Small intestine (tissue), 7 donors: ENCODE results near the gene PKD2. TPM values are rescaled to one million over a fixed set of nuclear protein-coding genes. Genes with fewer than 3 reads are reported as not detected.
"Not testable (repeated sequence)": the region's sequence is repeated elsewhere in the genome, so short reads cannot be mapped to it uniquely, and the experiment has no call there.

ENCODE experiments used
- DNase-seq, 2 donors: peaks; one replicate each; pipeline versions ENCODE4 v3.0.0 to v3.0.0-alpha.2; 2013
- FAIRE-seq: peaks from 2 replicates; lab custom pipeline; 2012; peaks lifted over from hg19 to GRCh38; lab: Jason Lieb, UNC
- H3K27ac ChIP-seq, 3 donors: one replicate each; pipeline ENCODE4 v1.5.1; 2013; ENCODE audit warnings: low read length in 2 of 3, mild to moderate bottlenecking in 2 of 3, control low read depth in 1 of 3, inconsistent platforms in 1 of 3, low read depth in 1 of 3, moderate library complexity in 1 of 3
- H3K27me3 ChIP-seq, 3 donors: one replicate each; pipeline ENCODE4 v1.6.1; 2013; ENCODE audit warnings: low read length in 3 of 3, inconsistent platforms in 1 of 3; ENCODE audit not compliant: control insufficient read depth in 3 of 3, insufficient read depth in 3 of 3
- H3K36me3 ChIP-seq, 3 donors: one replicate each; pipeline ENCODE4 v1.6.1; 2013; ENCODE audit warnings: low read length in 3 of 3, inconsistent platforms in 1 of 3, low read depth in 1 of 3, mild to moderate bottlenecking in 1 of 3, moderate library complexity in 1 of 3; ENCODE audit not compliant: control insufficient read depth in 3 of 3, insufficient read depth in 2 of 3
- H3K4me1 ChIP-seq, 3 donors: one replicate each; pipeline ENCODE4 v1.6.1; 2013; ENCODE audit warnings: low read length in 2 of 3, inconsistent platforms in 1 of 3, low read depth in 1 of 3, mild to moderate bottlenecking in 1 of 3, moderate library complexity in 1 of 3; ENCODE audit not compliant: control insufficient read depth in 3 of 3, insufficient read depth in 2 of 3
- H3K4me3 ChIP-seq, 3 donors: one replicate each; pipeline ENCODE4 v1.5.1; 2013; ENCODE audit warnings: low read length in 3 of 3, control low read depth in 1 of 3, inconsistent platforms in 1 of 3, low read depth in 1 of 3, mild to moderate bottlenecking in 1 of 3, moderate library complexity in 1 of 3
- H3K9me3 ChIP-seq, 2 donors: one replicate each; pipeline ENCODE4 v1.6.1; 2013; ENCODE audit warnings: low read depth in 1 of 2, low read length in 1 of 2; ENCODE audit not compliant: control insufficient read depth in 2 of 2, insufficient read depth in 1 of 2
- WGBS, 3 donors: extraction: QIAGEN DNeasy Blood & Tissue Kit; methylation state at CpG; one replicate each; pipeline ENCODE4 v1.1.7; 2013; 5-methylcytosine and 5-hydroxymethylcytosine counted together
- polyA plus RNA-seq, 4 donors: library from polyadenylated mRNA; stranded (reverse) in 3 of 4; unstranded in 1 of 4; fragments of 200-250 nt in 3 of 4; fragments of 120-200 nt in 1 of 4; gene quantifications; one replicate each; pipeline versions ENCODE4 v1.2.1 to v1.2.3, GENCODE V29; 2013
- donor health status: healthy with polysubstance abuse.
- donor health status: control.
- donor health status: control.
- donor health status: Bipolar disorder and iron deficiency.
- donor health status: healthy.

PKD2 gene
- polyA plus RNA-seq, 4 donors, result 2.4 to 21.7 (median 5.1) TPM

DNA sequence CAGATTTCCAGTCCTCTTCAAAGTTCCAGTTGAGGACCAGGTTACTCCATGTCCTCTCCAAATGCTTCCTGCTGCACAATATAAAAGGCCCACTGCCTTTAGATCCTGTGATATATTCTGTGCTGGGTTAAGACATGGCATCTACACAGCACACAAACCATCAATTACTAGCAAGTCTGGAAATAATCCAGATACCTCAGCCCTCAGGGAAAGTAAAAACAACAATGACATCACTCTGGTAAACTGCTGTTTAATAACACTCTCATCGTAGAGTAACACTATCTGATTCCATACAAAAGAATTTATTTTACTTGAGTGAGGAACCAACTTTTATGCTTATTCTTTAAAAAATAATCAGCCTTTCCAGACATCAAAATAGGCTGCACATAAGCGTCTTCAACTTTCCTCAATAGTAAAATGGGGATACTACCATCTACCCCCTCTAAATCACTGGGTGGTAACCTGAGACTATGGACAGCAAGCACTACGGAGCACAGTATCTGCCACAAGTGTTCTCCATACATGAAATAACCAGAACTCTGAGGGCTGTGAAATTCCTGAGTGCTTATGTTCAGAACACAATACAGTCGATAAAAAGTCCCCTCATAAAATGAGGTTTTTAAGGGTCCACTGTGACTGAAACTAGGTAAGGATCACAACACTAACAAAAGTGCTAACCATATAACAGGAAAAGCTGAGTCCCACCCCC lies 97.6 kb downstream of the PKD2 start:
- WGBS, 3 donors, result 73 to 77% (median 73%) methylated on average over 4 of the region's 4 CpGs
- H3K4me3 ChIP-seq, result no peak overlapping the region
- DNase-seq, result no peak
- H3K27ac ChIP-seq, result no peak overlapping the region
- H3K27me3 ChIP-seq, result no peaks in the 10 kb centered on the region
- peaks cover 0 to 32% (median 3%) of the 10 kb centered on the region in 3 donors for H3K4me1 ChIP-seq
- no peak for FAIRE-seq
- no peaks in the 10 kb centered on the region for H3K9me3 ChIP-seq
- peaks cover 0 to 10% (median 0%) of the 10 kb centered on the region in 3 donors for H3K36me3 ChIP-seq

DNA sequence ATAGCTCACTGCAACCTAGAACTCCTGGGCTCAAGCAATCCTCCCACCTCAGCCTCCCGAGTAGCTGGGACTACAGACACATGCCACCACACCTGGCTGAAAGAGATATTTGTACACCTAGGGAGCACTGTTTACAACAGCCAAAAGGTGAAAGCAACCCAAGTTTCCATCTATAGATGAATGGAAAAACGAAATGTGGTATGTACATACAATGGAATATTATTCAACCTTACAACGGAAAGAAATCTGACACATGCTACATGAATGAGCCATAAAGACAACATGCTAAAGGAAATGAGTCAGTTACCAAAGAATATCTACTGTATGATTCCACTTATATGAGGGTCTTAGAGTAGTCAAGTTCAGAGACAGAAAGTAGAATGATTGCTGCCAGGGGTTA lies 98.8 kb downstream of the PKD2 start:
- H3K27ac ChIP-seq, result no peak overlapping the region
- no peaks in the 10 kb centered on the region for H3K27me3 ChIP-seq
- H3K9me3 ChIP-seq, result no peaks in the 10 kb centered on the region
- FAIRE-seq (no peak), DNase-seq (no peak)
- WGBS, 3 donors, result 80 to 86% (median 81%) methylated on average over 3 of the region's 3 CpGs
- H3K4me1 ChIP-seq, result peaks cover 0 to 36% (median 5%) of the 10 kb centered on the region in 3 donors
- peaks cover 0 to 11% (median 0%) of the 10 kb centered on the region in 3 donors for H3K36me3 ChIP-seq
- no peak overlapping the region for H3K4me3 ChIP-seq

DNA sequence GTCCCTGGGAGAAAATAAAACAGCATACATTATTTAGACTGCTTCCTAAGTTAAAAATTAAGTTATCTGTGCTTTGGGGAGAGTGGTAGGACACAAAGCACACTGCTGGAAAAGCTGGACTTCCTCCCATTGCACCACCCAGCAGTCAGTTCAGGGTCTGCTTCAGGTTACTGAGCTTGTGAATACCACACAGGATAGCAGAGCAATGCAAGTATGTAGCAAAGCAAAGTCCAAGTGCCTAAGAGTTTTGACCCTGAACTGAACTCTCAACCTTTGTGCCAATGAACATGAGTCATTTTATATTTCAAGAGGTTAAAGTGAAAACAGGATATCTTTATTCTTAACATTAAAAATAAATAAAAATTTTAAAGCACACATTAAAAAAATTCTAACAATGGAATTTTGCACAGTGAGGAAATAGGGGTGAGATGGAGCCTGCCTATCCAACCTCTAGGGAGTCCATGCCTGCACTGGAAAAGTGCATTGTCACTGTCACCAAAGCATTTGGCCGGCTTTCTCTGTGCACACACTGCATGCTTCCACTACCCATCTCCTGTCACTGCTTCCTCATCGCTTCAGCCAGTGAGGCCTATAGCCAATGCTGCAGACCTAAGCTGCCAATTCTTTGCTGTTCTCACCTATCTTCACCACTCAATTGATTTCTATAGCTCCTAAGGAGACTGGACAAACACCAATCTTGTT lies 100.1 kb downstream of the PKD2 start:
- Histone ChIP-seq H3K4me3 (no peak overlapping the region), H3K27ac (peak overlapping the region; percentile 52 to 68 (median 62)), H3K36me3 (peaks cover 0 to 7% (median 0%) of the 10 kb centered on the region in 3 donors), H3K27me3 (no peaks in the 10 kb centered on the region), H3K9me3 (no peaks in the 10 kb centered on the region), H3K4me1 (peaks cover 0 to 36% (median 7%) of the 10 kb centered on the region in 3 donors)
- 14 to 42% (median 36%) methylated on average over 2 of the region's 2 CpGs for WGBS, 3 donors
- peak; percentile 77 to 96 for DNase-seq
- peak; percentile 80 for FAIRE-seq

DNA sequence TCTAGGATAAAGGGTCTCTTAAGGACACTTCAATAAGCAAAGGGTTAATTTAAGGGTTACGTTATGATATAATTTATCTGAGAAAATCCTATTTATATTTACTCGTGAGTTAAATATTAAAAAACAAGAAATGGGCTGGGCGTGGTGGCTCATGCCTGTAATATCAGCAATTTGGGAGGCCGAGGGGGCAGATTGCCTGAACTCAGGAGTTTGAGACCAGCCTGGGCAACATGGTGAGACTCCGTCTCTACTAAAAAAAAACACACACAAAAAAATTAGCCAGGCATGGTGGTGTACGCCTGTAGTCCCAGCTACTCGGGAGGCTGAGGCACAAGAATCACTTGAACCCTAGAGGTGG lies 100.7 kb downstream of the PKD2 start:
- not testable (repeated sequence) for FAIRE-seq, H3K36me3 ChIP-seq, DNase-seq, H3K9me3 ChIP-seq, H3K27me3 ChIP-seq, H3K4me3 ChIP-seq
- H3K27ac ChIP-seq, result peak overlapping the region in 2 of 3 donors; percentile 62 to 68
- 32 to 67% (median 51%) methylated on average over 7 of the region's 7 CpGs for WGBS, 3 donors
- H3K4me1 ChIP-seq, result peaks cover 0 to 36% (median 7%) of the 10 kb centered on the region in 3 donors

DNA sequence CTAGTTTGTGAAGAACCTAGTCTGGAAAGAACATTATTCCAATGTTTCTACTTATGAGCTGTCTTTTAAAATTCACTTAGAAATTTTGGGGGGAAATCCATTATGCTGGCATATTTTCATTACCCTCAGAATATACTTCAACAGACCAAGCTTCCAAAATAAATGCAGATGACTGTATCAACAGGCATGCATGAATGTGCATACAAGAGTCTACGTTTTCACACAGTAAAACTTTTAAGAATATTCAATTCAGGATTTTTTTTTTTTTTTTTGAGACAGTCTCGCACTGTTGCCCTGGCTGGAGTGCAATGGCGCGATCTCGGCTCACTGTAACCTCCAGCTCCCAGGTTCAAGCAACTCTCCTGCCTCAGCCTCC lies 101.3 kb downstream of the PKD2 start:
- Histone ChIP-seq H3K4me3 (no peak overlapping the region), H3K4me1 (peaks cover 0 to 36% (median 7%) of the 10 kb centered on the region in 3 donors), H3K27me3 (no peaks in the 10 kb centered on the region), H3K27ac (peak overlapping the region in 2 of 3 donors; percentile 36 to 62), H3K9me3 (no peaks in the 10 kb centered on the region), H3K36me3 (peaks cover 0 to 6% (median 0%) of the 10 kb centered on the region in 3 donors)
- DNase-seq (no peak), FAIRE-seq (no peak)
- 85 to 88% (median 88%) methylated on average over 5 of the region's 5 CpGs for WGBS, 3 donors

DNA sequence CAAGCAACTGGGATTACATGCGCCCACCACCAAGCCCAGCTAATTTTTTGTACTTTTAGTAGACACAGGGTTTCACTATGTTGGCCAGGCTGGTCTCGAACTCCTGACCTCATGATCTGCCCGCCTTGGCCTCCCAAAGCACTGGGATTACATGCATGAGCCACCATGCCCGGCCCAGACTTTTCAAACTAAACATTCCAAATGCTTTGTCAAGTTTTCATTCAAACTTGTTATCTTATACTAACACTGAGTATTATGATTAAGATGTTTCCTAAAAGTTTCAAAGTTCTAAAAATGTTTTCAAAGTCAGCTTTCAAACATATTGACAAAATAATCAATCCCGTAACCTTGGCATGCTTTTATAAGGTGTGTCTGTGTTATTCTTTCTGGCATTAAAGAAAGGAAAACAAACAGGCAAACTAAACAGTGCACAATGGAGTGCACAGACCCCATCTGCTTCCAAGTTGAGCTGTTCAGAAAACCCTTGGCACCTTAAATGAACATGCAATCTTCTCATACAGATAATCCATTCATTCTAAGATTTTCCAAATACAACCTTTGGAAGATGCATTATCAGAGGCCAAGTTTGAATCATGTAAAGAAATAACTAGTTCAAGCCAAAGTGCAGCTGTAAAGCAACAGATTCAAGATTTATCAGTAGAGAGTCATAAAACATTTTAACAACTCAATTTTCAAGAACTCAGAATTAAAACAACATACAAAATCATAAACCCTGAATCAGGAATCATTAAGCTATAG lies 101.9 kb downstream of the PKD2 start:
- DNase-seq (peak; percentile 73 to 87), FAIRE-seq (peak; percentile 23)
- Histone ChIP-seq H3K4me3 (no peak overlapping the region), H3K27me3 (no peaks in the 10 kb centered on the region), H3K27ac (peak overlapping the region in 2 of 3 donors; percentile 36 to 62), H3K36me3 (peaks cover 0 to 3% (median 0%) of the 10 kb centered on the region in 3 donors), H3K9me3 (no peaks in the 10 kb centered on the region), H3K4me1 (peaks cover 0 to 36% (median 7%) of the 10 kb centered on the region in 3 donors)
- WGBS, 3 donors, result 32 to 65% (median 44%) methylated on average over 5 of the region's 5 CpGs

DNA sequence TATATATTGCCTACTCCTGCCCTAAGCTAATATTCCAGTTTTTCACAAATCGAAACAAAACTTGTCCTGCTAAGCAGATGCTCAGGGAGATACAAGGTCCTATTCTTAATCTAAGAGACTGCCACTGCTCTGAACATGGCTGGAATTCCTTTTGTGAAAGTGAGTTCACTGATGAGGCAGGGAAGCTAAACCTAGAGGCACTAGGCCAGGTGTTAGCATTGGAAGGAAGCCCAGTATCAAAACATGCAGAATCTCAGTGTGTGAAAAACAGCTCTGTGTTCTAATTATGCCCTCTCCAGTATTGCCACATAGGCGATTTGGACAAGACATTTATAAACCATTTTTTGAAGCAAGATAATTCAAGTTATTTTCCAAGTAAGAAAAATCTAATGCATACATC lies 103.4 kb downstream of the PKD2 start:
- H3K27ac ChIP-seq, result peak overlapping the region in 1 of 3 donors; percentile 42
- H3K9me3 ChIP-seq, result no peaks in the 10 kb centered on the region
- no peaks in the 10 kb centered on the region for H3K27me3 ChIP-seq
- 11 to 58% (median 36%) methylated on average over 2 of the region's 2 CpGs for WGBS, 3 donors
- peaks cover 0 to 2% (median 0%) of the 10 kb centered on the region in 3 donors for H3K36me3 ChIP-seq
- DNase-seq, result peak in 1 of 2 donors; percentile 27
- no peak for FAIRE-seq
- no peak overlapping the region for H3K4me3 ChIP-seq
- peaks cover 0 to 36% (median 7%) of the 10 kb centered on the region in 3 donors for H3K4me1 ChIP-seq

GRCh38 chr4:88112856-88113255 lies 105.4 kb downstream of the PKD2 start:
- Histone ChIP-seq H3K36me3 (peaks cover 0 to 3% (median 0%) of the 10 kb centered on the region in 3 donors), H3K27me3 (no peaks in the 10 kb centered on the region), H3K27ac (no peak overlapping the region), H3K4me3 (no peak overlapping the region), H3K4me1 (peaks cover 0 to 21% (median 6%) of the 10 kb centered on the region in 3 donors), H3K9me3 (no peaks in the 10 kb centered on the region)
- no peak for FAIRE-seq
- DNase-seq, result no peak
- WGBS, 3 donors, result 83 to 91% (median 91%) methylated on average over 5 of the region's 5 CpGs
